ENCODE data around the gene DKK1. TPM values are rescaled to one million over a fixed set of nuclear protein-coding genes. Genes with fewer than 3 reads are reported as not detected.
"Not testable (repeated sequence)": the region's sequence is repeated elsewhere in the genome, so short reads cannot be mapped to it uniquely, and the experiment has no call there.

The DKK1 gene
- total and polyA plus RNA-seq, 4 experiments from 2014 or later = not detected

- Histone ChIP-seq H3K9me3 (ENCODE audit: control insufficient read depth in 1 of 2, low read length in 2 of 2) (no peaks in the 10 kb centered on the region), H3K36me3 (ENCODE audit: insufficient read depth, low read length) (no peaks in the 10 kb centered on the region), H3K4me3 (ENCODE audit: low read length in 2 of 2) (no peak overlapping the region), H3K4me1 (ENCODE audit: insufficient read depth, low read length) (no peaks in the 10 kb centered on the region), H3K27me3 (ENCODE audit: insufficient read depth, low read length) (no peaks in the 10 kb centered on the region), H3K27ac (ENCODE audit: low read depth, low read length) (no peak overlapping the region)
- no peak overlapping the region for H3K4me3 Mint-ChIP-seq
- peaks cover 0 to 7% (median under 1%) of the 10 kb centered on the region in 8 donors for H3K9me3 Mint-ChIP-seq
- intact Hi-C loops (cut with micrococcal nuclease) = no loop called here
- no peaks in the 10 kb centered on the region for H3K36me3 Mint-ChIP-seq
- ChIA-PET POLR2A (ENCODE audit: partially characterized antibody) (no interaction called here), CTCF (ENCODE audit: partially characterized antibody) (no interaction called here)
- no peak for DNase-seq
- no peaks in the 10 kb centered on the region for H3K4me1 Mint-ChIP-seq
- no peak overlapping the region for H3K27ac Mint-ChIP-seq
- H3K27me3 Mint-ChIP-seq = no peaks in the 10 kb centered on the region
Observed at GRCh38 chr10:52351914-52352330, 37.8 kb downstream of the DKK1 start.

GRCh38 chr10:52353205-52353604, 39.1 kb downstream of the DKK1 start:
- Histone ChIP-seq H3K27me3 (ENCODE audit: insufficient read depth, low read length) (no peaks in the 10 kb centered on the region), H3K9me3 (ENCODE audit: control insufficient read depth in 1 of 2, low read length in 2 of 2) (no peaks in the 10 kb centered on the region), H3K36me3 (ENCODE audit: insufficient read depth, low read length) (no peaks in the 10 kb centered on the region), H3K4me1 (ENCODE audit: insufficient read depth, low read length) (no peaks in the 10 kb centered on the region), H3K4me3 (ENCODE audit: low read length in 2 of 2) (no peak overlapping the region), H3K27ac (ENCODE audit: low read depth, low read length) (no peak overlapping the region)
- H3K4me1 Mint-ChIP-seq = no peaks in the 10 kb centered on the region
- intact Hi-C loops (cut with micrococcal nuclease) = no loop called here
- no peak overlapping the region for H3K4me3 Mint-ChIP-seq
- ChIA-PET CTCF (ENCODE audit: partially characterized antibody) (no interaction called here), POLR2A (ENCODE audit: partially characterized antibody) (no interaction called here)
- no peak overlapping the region for H3K27ac Mint-ChIP-seq
- H3K9me3 Mint-ChIP-seq = peaks cover 0 to 7% (median under 1%) of the 10 kb centered on the region in 8 donors
- H3K27me3 Mint-ChIP-seq = no peaks in the 10 kb centered on the region
- no peak for DNase-seq
- no peaks in the 10 kb centered on the region for H3K36me3 Mint-ChIP-seq

GRCh38 chr10:52353960-52354394, 39.9 kb downstream of the DKK1 start:
- H3K27ac Mint-ChIP-seq = no peak overlapping the region

GRCh38 chr10:52357971-52358370, 43.9 kb downstream of the DKK1 start:
- Histone ChIP-seq H3K27ac (ENCODE audit: low read depth, low read length) (no peak overlapping the region), H3K4me3 (ENCODE audit: low read length in 2 of 2) (no peak overlapping the region), H3K27me3 (ENCODE audit: insufficient read depth, low read length) (no peaks in the 10 kb centered on the region), H3K36me3 (ENCODE audit: insufficient read depth, low read length) (no peaks in the 10 kb centered on the region), H3K9me3 (ENCODE audit: control insufficient read depth in 1 of 2, low read length in 2 of 2) (no peaks in the 10 kb centered on the region), H3K4me1 (ENCODE audit: insufficient read depth, low read length) (no peaks in the 10 kb centered on the region)
- ChIA-PET CTCF (ENCODE audit: partially characterized antibody) (no interaction called here), POLR2A (ENCODE audit: partially characterized antibody) (no interaction called here)
- Mint-ChIP-seq H3K4me1 (no peaks in the 10 kb centered on the region), H3K36me3 (no peaks in the 10 kb centered on the region), H3K9me3 (peaks cover 0 to 3% (median under 1%) of the 10 kb centered on the region in 8 donors), H3K27me3 (no peaks in the 10 kb centered on the region), H3K27ac (no peak overlapping the region), H3K4me3 (no peak overlapping the region)
- DNase-seq = no peak
- intact Hi-C loops (cut with micrococcal nuclease) = no loop called here

More at GRCh38 chr10:52353960-52354394, 39.9 kb downstream of the DKK1 start:
- Mint-ChIP-seq H3K4me3 (no peak overlapping the region), H3K4me1 (no peaks in the 10 kb centered on the region), H3K27me3 (no peaks in the 10 kb centered on the region), H3K36me3 (no peaks in the 10 kb centered on the region), H3K9me3 (peaks cover 0 to 7% (median under 1%) of the 10 kb centered on the region in 8 donors)
- Histone ChIP-seq H3K36me3 (ENCODE audit: insufficient read depth, low read length) (no peaks in the 10 kb centered on the region), H3K4me3 (ENCODE audit: low read length in 2 of 2) (no peak overlapping the region), H3K27ac (ENCODE audit: low read depth, low read length) (no peak overlapping the region), H3K9me3 (ENCODE audit: control insufficient read depth in 1 of 2, low read length in 2 of 2) (no peaks in the 10 kb centered on the region), H3K4me1 (ENCODE audit: insufficient read depth, low read length) (no peaks in the 10 kb centered on the region), H3K27me3 (ENCODE audit: insufficient read depth, low read length) (no peaks in the 10 kb centered on the region)
- ChIA-PET CTCF (ENCODE audit: partially characterized antibody) (no interaction called here), POLR2A (ENCODE audit: partially characterized antibody) (no interaction called here)
- intact Hi-C loops (cut with micrococcal nuclease) = no loop called here
- DNase-seq = no peak

- Mint-ChIP-seq H3K36me3 (no peaks in the 10 kb centered on the region), H3K27ac (no peak overlapping the region), H3K4me3 (no peak overlapping the region), H3K27me3 (no peaks in the 10 kb centered on the region), H3K4me1 (no peaks in the 10 kb centered on the region), H3K9me3 (peaks cover 0 to 6% (median 1%) of the 10 kb centered on the region in 8 donors)
- intact Hi-C loops (cut with micrococcal nuclease) = no loop called here
- H3K4me1 ChIP-seq (ENCODE audit: insufficient read depth, low read length) = no peaks in the 10 kb centered on the region
- H3K9me3 ChIP-seq (ENCODE audit: control insufficient read depth in 1 of 2, low read length in 2 of 2) = no peaks in the 10 kb centered on the region
- no peak overlapping the region for H3K4me3 ChIP-seq (ENCODE audit: low read length in 2 of 2)
- CTCF ChIA-PET (ENCODE audit: partially characterized antibody) = no interaction called here
- POLR2A ChIA-PET (ENCODE audit: partially characterized antibody) = no interaction called here
- no peaks in the 10 kb centered on the region for H3K36me3 ChIP-seq (ENCODE audit: insufficient read depth, low read length)
- no peaks in the 10 kb centered on the region for H3K27me3 ChIP-seq (ENCODE audit: insufficient read depth, low read length)
- DNase-seq = no peak
- no peak overlapping the region for H3K27ac ChIP-seq (ENCODE audit: low read depth, low read length)
Observed at GRCh38 chr10:52359441-52359840, 45.4 kb downstream of the DKK1 start.

GRCh38 chr10:52365547-52366432, 51.7 kb downstream of the DKK1 start:
- H3K27ac Mint-ChIP-seq; DNase-seq; H3K27me3 Mint-ChIP-seq; H3K4me1 Mint-ChIP-seq; POLR2A ChIA-PET (ENCODE audit: partially characterized antibody); H3K27me3 ChIP-seq (ENCODE audit: insufficient read depth, low read length); CTCF ChIA-PET (ENCODE audit: partially characterized antibody); H3K4me3 ChIP-seq (ENCODE audit: low read length in 2 of 2); H3K36me3 Mint-ChIP-seq; H3K9me3 ChIP-seq (ENCODE audit: control insufficient read depth in 1 of 2, low read length in 2 of 2); H3K36me3 ChIP-seq (ENCODE audit: insufficient read depth, low read length); H3K4me3 Mint-ChIP-seq; H3K4me1 ChIP-seq (ENCODE audit: insufficient read depth, low read length); intact Hi-C loops (cut with micrococcal nuclease); H3K27ac ChIP-seq (ENCODE audit: low read depth, low read length): not testable (repeated sequence)
- H3K9me3 Mint-ChIP-seq = peaks cover 0 to 11% (median 6%) of the 10 kb centered on the region in 8 donors

Measured in CD4-positive, alpha-beta memory T cell (primary cell).